ENCODE results near the gene SPZ1. TPM values are rescaled to one million over a fixed set of nuclear protein-coding genes. Genes with fewer than 3 reads are reported as not detected.
"Not testable (repeated sequence)": the region's sequence is repeated elsewhere in the genome, so short reads cannot be mapped to it uniquely, and the experiment has no call there.

The SPZ1 gene
- total and polyA plus RNA-seq, 2 of the 13 experiments (the other 11 are each of a cell fraction or from before 2014, with no cell fraction given) = not detected

- TF ChIP-seq ZNF329 (CRISPR knock-in tag; IDR thresholded peaks at IDR 0.05; ENCODE audit: low read depth) (no peak), ZNF644 (CRISPR knock-in tag; IDR thresholded peaks at IDR 0.05; ENCODE audit: low read depth) (no peak)
Measured at GRCh38 chr5:80299601-80300000, 20.2 kb upstream of the SPZ1 start (continued).

GRCh38 chr5:80300125-80300524 is 19.7 kb upstream of the SPZ1 start:
- FAIRE-seq = no peak

GRCh38 chr5:80300796-80301195 is 19.0 kb upstream of the SPZ1 start:
- H3K4me1 ChIP-seq (ENCODE audit: insufficient read depth, low read length); H3K79me2 ChIP-seq (ENCODE audit: insufficient read depth, low read length); H3K9ac ChIP-seq (ENCODE audit: insufficient read depth, low read depth, low read length); intact Hi-C loops (cut with micrococcal nuclease; ENCODE audit: unreplicated experiment); H4K20me1 ChIP-seq (ENCODE audit: insufficient read depth, low read length); H3K36me3 ChIP-seq (replicated peaks in 1 of 2; ENCODE audit: control insufficient read depth in 1 of 2, insufficient read depth in 2 of 2, low read length in 2 of 2); ATAC-seq; H3K27ac ChIP-seq (ENCODE audit: extremely low read length, insufficient read depth, low read length); CTCF ChIA-PET (ENCODE audit: low intra/inter-chr PET ratio, low total read pairs); FAIRE-seq; BruUV-seq (replicated peaks); H3K4me2 ChIP-seq (ENCODE audit: low read depth, low read length); H2AFZ ChIP-seq (ENCODE audit: low read length); in situ Hi-C loops (cut with HindIII; ENCODE audit: extremely low pct_ligation_motif_present, low pct_unique_long_range_greater_than_20kb); DNase-seq (ENCODE audit: low spot score); POLR2A ChIA-PET; H3K27me3 ChIP-seq (ENCODE audit: control insufficient read depth in 1 of 2, insufficient read depth in 2 of 2, low read length in 2 of 2); H3K9me3 ChIP-seq (ENCODE audit: low read length); H3K4me3 ChIP-seq (replicated peaks in 1 of 3; ENCODE audit: insufficient read depth in 1 of 3, low read depth in 2 of 3, low read length in 3 of 3): not testable (repeated sequence)
- WGBS (ENCODE audit: low lambda C conversion rate) = no CpG with 5 or more reads among the region's 27 CpGs

More at GRCh38 chr5:80300125-80300524, 19.7 kb upstream of the SPZ1 start:
- Histone ChIP-seq H3K27me3 (ENCODE audit: control insufficient read depth in 1 of 2, insufficient read depth in 2 of 2, low read length in 2 of 2) (no peaks in the 10 kb centered on the region; a peak in 1 of 5 replicates), H3K4me2 (ENCODE audit: low read depth, low read length) (no peak overlapping the region), H2AFZ (ENCODE audit: low read length) (no peak overlapping the region), H3K4me3 (replicated peaks in 1 of 3; ENCODE audit: insufficient read depth in 1 of 3, low read depth in 2 of 3, low read length in 3 of 3) (no peak overlapping the region), H3K36me3 (replicated peaks in 1 of 2; ENCODE audit: control insufficient read depth in 1 of 2, insufficient read depth in 2 of 2, low read length in 2 of 2) (no peaks in the 10 kb centered on the region), H4K20me1 (ENCODE audit: insufficient read depth, low read length) (no peaks in the 10 kb centered on the region), H3K27ac (ENCODE audit: extremely low read length, insufficient read depth, low read length) (no peak overlapping the region), H3K4me1 (ENCODE audit: insufficient read depth, low read length) (no peaks in the 10 kb centered on the region), H3K9me3 (ENCODE audit: low read length) (no peaks in the 10 kb centered on the region), H3K79me2 (ENCODE audit: insufficient read depth, low read length) (no peaks in the 10 kb centered on the region), H3K9ac (ENCODE audit: insufficient read depth, low read depth, low read length) (no peak overlapping the region)
- ChIA-PET POLR2A (no interaction called here), CTCF (ENCODE audit: low intra/inter-chr PET ratio, low total read pairs) (no interaction called here)
- 43% methylated on average over 3 of the region's 8 CpGs for WGBS (ENCODE audit: low lambda C conversion rate)
- no TSS peak for BruUV-seq (replicated peaks)
- TF ChIP-seq ARID2 (CRISPR knock-in tag; IDR thresholded peaks at IDR 0.05; ENCODE audit: borderline replicate concordance) (no peak), ZNF12 (CRISPR knock-in tag; IDR thresholded peaks at IDR 0.05) (no peak), ONECUT2 (CRISPR knock-in tag; IDR thresholded peaks at IDR 0.05) (no peak), PPARG (CRISPR knock-in tag; conservative IDR thresholded peaks at IDR 0.05) (no peak)
- ATAC-seq = no peak
- DNase-seq (ENCODE audit: low spot score) = no peak
- intact Hi-C loops (cut with micrococcal nuclease; ENCODE audit: unreplicated experiment) (no loop called here), in situ Hi-C loops (cut with HindIII; ENCODE audit: extremely low pct_ligation_motif_present, low pct_unique_long_range_greater_than_20kb) (no loop called here)

DNA sequence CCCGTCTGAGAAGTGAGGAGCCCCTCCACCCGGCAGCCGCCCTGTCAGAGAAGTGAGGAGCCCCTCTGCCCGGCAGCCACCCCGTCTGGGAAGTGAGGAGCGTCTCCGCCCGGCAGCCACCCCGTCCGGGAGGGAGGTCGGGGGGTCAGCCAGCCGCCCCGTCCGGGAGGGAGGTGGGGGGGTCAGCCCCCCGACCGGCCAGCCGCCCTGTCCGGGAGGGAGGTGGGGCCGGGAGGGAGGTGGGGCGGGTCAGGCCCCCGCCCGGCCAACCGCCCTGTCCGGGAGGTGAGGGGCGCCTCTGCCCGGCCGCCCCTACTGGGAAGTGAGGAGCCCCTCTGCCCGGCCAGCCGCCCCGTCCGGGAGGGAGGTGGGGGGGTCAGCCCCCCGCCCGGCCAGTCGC is 18.5 kb upstream of the SPZ1 start:
- H2AFZ ChIP-seq (ENCODE audit: low read length); H3K27me3 ChIP-seq (ENCODE audit: control insufficient read depth in 1 of 2, insufficient read depth in 2 of 2, low read length in 2 of 2); in situ Hi-C loops (cut with HindIII; ENCODE audit: extremely low pct_ligation_motif_present, low pct_unique_long_range_greater_than_20kb); CTCF ChIA-PET (ENCODE audit: low intra/inter-chr PET ratio, low total read pairs); intact Hi-C loops (cut with micrococcal nuclease; ENCODE audit: unreplicated experiment); H3K36me3 ChIP-seq (replicated peaks in 1 of 2; ENCODE audit: control insufficient read depth in 1 of 2, insufficient read depth in 2 of 2, low read length in 2 of 2); H3K9me3 ChIP-seq (ENCODE audit: low read length); H3K4me1 ChIP-seq (ENCODE audit: insufficient read depth, low read length); FAIRE-seq; H3K79me2 ChIP-seq (ENCODE audit: insufficient read depth, low read length); ATAC-seq; POLR2A ChIA-PET; H3K9ac ChIP-seq (ENCODE audit: insufficient read depth, low read depth, low read length); DNase-seq (ENCODE audit: low spot score); H4K20me1 ChIP-seq (ENCODE audit: insufficient read depth, low read length); H3K4me2 ChIP-seq (ENCODE audit: low read depth, low read length); H3K27ac ChIP-seq (ENCODE audit: extremely low read length, insufficient read depth, low read length); H3K4me3 ChIP-seq (replicated peaks in 1 of 3; ENCODE audit: insufficient read depth in 1 of 3, low read depth in 2 of 3, low read length in 3 of 3); BruUV-seq (replicated peaks): not testable (repeated sequence)
- WGBS (ENCODE audit: low lambda C conversion rate) = no CpG with 5 or more reads among the region's 34 CpGs

All from HepG2 (cell line).